Stimulated activated CD8-positive, alpha-beta memory T cell treated with anti-CD3 and anti-CD28 coated beads, Interleukin-7, amount 100 ng/mL, for 48 hours (primary cell): Measurements from ENCODE around the gene CHST11.

ENCODE experiments used
- DNase-seq, 2 donors: peaks; one replicate each; pipeline ENCODE4 v3.0.0-alpha.2; 2020; ENCODE audit warnings: low read depth in 1 of 2; ENCODE audit errors: extremely low read depth in 1 of 2

The CHST11 gene

GRCh38 chr12:104709692-104710435 is 253.1 kb downstream of the CHST11 start:
- DNase-seq: no peak

- no peak for DNase-seq
Observed at GRCh38 chr12:104710940-104711689, 254.4 kb downstream of the CHST11 start.

GRCh38 chr12:104712477-104712876 is 255.7 kb downstream of the CHST11 start:
- no peak for DNase-seq

- no peak for DNase-seq
Observed at GRCh38 chr12:104712968-104713367, 256.2 kb downstream of the CHST11 start.

- DNase-seq: no peak
Observed at GRCh38 chr12:104713444-104713843, 256.7 kb downstream of the CHST11 start.

GRCh38 chr12:104714369-104714768 is 257.6 kb downstream of the CHST11 start:
- DNase-seq: no peak

GRCh38 chr12:104716172-104716571 is 259.4 kb downstream of the CHST11 start:
- DNase-seq: no peak

- DNase-seq: no peak
Observed at GRCh38 chr12:104718304-104718929, 261.7 kb downstream of the CHST11 start.

- DNase-seq: no peak
Observed at GRCh38 chr12:104719700-104720338, 263.1 kb downstream of the CHST11 start.

- peak; percentile 24 to 34 for DNase-seq
Observed at GRCh38 chr12:104720339-104721038, 263.7 kb downstream of the CHST11 start.

GRCh38 chr12:104721039-104721405 is 264.3 kb downstream of the CHST11 start:
- no peak for DNase-seq

GRCh38 chr12:104721936-104722335 is 265.2 kb downstream of the CHST11 start:
- no peak for DNase-seq

- DNase-seq: no peak
Observed at GRCh38 chr12:104722601-104723534, 266.1 kb downstream of the CHST11 start.

- no peak for DNase-seq
Observed at GRCh38 chr12:104723895-104724294, 267.1 kb downstream of the CHST11 start.

- no peak for DNase-seq
Observed at GRCh38 chr12:104724992-104725585, 268.3 kb downstream of the CHST11 start.

- DNase-seq: no peak
Observed at GRCh38 chr12:104725610-104726009, 268.9 kb downstream of the CHST11 start.

GRCh38 chr12:104727726-104728465 is 271.1 kb downstream of the CHST11 start:
- DNase-seq: no peak

GRCh38 chr12:104729091-104729490 is 272.3 kb downstream of the CHST11 start:
- no peak for DNase-seq
